ENCODE data around the gene TOMM70. TPM values are rescaled to one million over a fixed set of nuclear protein-coding genes. Genes with fewer than 3 reads are reported as not detected.
"Not testable (repeated sequence)": the region's sequence is repeated elsewhere in the genome, so short reads cannot be mapped to it uniquely, and the experiment has no call there.

TOMM70 gene
- polyA plus RNA-seq (2013, experiment 1 of 2; ENCODE audit: insufficient read length): 39.1 TPM
- 39.8 TPM for polyA plus RNA-seq (2013, experiment 2 of 2; ENCODE audit: insufficient read length)

DNA sequence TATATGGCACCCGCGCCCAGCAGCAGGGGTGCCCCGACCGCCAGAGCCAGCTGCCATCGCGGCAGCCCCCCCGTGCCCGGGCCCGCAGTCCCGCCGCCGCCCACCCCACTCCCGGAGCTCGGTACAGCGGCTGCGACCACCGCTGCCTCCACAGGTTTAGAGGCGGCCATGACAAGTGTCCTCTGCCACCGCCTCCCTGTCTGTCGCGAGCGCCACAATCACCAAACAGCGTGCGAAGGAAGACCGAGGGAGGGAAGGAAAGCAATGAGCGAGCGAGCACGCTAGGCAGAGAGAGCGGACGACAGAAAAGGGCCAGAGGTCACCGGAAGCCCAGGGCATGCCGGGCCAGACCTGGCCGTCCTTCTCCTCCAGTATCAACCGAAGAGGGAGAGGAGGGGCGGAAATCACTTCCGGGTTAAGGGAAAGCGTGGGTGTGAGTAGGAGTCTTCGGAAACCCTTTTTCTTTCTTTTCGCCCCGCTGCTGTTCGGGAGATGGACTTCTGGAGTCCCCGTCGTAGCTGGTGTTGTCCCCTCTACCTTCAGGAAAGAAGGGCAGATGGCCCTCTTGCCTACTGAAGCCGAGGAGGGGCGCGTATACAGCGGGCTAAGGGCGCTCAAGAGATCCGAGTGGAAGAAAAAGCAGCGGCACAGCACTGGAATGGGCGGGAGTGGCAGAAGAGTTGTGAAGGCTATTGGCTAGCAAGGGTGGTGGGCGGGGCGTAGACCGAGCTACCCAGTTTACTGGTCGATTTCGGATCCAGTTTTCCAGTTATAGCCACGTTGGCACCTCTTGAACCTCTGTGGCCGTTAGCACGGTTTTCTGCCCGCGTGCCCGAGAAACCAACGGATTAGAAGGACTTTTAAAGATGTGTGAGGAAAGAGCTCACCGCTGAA, at the start of gene TOMM70, which contains the start of gene LNP1:
TSS of gene TOMM70 (minus strand) at position 310 of the 894 bp plus-strand sequence. CDS start at position 170, 140 bp downstream.
TSS of gene LNP1 (plus strand) at position 760 of the 894 bp plus-strand sequence. CDS start 28,191 bp downstream, outside the sequence.
- DNase-seq: peak; percentile 97

DNA sequence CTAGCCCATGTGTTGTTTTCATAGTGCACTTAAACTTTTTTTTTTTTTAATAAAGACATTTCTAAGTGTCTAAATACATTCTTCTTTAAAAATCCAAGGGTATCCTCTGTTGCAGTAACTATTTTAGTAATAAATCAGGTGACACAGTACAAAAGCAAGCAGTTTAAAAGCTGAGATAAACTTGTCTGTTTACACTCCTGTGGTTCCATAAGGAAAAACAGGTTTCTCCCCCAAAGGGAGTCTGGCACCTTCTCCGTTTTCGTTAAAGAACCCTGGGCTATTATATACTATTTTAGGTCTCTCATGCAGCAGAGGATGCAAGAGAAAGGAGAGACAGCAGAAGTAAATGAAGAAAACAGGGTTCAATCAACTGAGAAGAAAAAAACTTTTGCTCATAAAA, 48.3 kb upstream of the TOMM70 start:
- no peak for DNase-seq

DNA sequence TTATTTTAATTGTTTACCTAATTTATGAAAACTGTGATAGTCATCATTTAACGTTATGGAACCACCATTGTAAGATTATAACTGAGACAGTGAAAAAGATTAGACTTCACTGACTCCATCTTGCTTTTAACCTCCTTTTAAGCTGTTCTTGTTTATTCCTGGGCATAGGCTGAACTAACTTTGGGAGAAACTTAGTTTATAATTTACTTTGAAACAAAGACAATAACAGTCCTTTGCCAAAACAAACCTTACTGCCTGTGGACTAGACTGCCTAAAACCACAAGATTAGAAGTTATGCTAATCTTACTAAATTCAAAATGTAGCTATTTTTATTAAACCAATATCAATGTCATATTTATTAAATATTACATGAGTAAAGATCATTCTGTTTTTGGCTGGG, 47.2 kb upstream of the TOMM70 start:
- DNase-seq: no peak

DNA sequence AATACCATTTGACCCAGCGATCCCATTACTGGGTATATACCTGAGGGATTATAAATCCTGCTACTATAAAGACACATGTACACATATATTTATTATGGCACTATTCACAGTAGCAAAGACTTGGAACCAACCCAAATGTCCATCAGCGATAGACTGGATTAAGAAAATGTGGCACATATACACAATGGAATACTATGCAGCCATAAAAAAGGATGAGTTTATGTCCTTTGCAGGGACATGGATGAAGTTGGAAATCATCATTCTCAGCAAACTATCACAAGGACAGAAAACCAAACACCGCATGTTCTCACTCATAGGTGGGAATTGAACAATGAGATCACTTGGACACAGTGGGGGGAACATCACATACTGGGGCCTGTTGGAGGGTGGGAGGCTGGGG, 46.2 kb upstream of the TOMM70 start:
- not testable (repeated sequence) for DNase-seq

DNA sequence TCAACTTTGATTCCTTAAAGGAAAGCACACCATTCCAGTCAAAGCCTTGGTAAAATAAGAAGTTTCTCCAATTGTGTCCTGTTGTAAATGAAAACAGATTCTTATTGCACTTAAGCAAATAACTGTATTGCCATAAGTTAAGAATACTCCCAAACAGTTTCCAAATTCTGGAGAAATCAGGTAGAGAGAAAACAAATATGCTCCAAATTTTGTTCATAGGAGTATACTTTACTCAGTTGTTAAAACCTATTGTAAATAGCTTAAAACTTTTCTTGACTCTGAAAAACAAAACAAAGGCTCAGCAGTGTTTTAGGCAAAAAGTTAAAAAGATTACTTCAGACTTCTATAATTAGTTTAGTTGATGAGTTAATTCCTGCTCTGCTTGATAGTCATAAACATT, 42.8 kb upstream of the TOMM70 start:
- DNase-seq: no peak

DNA sequence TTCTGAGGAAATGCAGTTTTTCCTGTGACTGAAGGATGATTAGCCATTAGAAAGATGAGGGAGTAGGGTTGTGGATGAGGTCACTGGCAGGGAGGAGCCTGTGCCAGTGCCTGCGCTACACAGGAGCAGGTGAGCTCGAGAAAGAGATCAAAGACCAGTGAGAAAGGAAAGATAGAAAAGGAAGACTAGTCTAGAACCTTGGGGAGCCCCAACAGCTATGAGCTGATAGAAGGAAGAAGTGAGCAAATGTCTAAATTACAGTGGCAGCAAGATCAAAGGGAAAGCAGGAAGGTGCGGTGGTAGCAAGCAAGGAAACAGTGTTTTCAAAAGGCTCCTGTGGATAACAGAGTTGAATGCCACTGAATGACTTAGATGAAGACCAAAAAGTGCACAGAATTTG, 40.0 kb upstream of the TOMM70 start:
- no peak for DNase-seq

DNA sequence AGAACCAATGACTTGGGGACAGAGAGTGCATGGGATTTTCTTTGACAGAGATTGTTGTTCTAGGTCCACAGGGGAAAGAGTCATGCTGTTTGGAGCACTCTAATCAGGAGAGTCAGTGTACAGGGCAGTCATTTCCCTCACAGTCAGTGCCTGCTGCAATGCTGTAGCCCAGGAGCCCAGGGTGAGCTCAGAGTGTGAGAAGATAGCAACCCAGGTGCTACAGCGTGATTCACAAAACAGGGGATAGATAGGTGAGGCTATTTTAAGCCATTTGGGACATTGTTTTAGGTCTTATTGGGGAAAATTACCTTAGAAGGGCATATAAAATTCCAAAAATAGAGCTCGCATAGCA, 37.7 kb upstream of the TOMM70 start:
- no peak for DNase-seq

DNA sequence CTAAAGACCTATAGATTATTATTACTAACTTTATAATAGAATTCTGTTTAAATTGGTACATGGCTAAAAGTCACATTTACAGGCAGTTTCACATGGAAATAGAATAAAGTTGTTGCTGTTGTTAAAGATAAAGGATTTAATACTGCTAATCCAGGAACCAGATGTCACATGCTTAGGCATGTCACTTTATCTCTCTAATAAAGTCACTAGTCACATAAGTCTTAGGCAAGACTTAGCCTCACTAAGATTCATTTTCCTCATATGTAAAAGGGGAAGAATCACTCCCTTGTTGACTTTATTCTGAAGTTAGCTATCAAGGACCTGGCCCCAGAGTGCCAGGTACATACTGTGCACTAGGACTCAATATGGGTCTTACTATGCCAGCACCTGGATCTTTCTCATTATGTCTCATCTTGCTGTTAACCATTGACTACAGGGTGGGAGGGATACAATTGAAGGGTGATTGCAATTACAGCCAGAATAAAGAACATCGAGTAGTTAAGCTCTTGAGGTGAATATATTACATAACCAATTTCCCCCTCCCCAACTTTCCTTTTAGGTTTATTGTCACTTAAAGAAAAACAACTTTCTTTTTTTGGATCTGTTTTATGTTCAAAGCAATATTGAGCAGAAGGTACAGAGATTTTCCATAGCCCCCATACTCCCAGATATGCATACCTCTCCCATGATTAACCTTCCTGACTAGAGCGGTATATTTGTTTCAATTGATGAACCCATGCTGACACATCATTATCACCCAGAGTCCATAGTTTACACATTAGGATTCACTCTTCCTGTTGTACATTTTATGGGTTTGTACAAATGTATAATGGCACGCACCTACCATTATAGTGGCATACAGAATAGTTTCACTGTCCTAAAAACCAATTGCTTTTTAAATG, 37.1 kb upstream of the TOMM70 start:
- no peak for DNase-seq

DNA sequence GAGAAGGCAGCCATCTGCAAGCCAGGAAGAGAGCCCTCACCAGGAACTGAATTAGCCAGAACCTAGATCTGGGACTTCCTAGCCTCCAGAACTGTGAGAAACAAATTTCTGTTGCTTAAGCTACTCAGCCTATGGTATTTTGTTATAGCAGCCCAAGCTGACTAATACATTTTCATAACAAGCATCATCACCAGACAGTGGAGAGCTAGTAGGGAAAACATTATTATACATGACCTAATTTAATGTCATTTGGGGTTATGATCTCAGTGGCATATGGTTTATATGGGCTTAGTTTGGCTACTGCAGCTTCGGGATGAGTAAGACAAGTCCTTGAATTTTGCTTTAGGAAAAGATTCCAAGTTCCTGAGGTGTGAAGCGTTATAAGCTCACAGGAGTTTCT, 36.1 kb upstream of the TOMM70 start:
- no peak for DNase-seq

DNA sequence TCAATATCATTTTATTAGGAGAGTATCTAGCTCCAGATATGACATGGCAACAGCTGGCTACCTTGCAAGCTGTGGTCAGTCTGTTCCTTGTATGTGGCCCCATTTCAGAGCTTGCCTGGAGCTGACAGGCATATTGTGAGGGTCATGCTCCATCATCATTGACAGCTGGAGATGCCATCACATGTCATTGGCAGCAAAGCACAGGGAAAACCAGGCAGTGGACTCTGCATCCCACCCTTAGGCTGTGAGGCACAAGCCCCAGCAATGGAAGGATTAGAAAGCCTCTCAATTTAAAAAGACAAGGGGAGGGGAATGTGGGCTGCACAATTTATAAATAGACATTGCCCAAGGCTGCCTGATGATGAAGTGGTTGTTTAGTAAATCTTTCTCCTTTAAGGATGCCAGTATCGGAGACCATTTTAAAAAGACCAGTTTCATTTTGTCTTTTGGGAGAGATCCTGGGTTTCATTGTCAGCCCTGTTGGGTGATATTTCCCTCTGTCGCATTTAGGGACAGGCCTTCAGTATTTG, 28.4 kb upstream of the TOMM70 start:
- no peak for DNase-seq

DNA sequence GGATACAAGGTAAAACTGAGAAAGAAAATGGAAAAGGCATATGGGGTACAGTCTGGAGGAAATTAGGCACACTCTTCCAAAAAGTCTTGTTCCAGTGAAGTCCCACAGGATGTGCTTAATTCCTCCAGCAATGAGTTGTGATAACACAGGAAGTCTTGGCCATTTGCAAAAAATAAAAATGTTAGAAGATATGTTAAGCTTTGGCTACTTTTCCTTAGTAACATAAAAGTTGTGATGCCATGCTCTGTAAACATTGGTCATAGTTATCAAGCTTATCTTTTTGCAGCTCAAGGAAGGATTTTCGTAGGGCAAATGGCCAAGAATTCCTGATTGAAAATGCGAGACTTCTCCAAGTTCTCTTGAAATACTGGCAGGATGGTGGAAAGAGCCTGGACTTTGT, 26.8 kb upstream of the TOMM70 start:
- DNase-seq: no peak

DNA sequence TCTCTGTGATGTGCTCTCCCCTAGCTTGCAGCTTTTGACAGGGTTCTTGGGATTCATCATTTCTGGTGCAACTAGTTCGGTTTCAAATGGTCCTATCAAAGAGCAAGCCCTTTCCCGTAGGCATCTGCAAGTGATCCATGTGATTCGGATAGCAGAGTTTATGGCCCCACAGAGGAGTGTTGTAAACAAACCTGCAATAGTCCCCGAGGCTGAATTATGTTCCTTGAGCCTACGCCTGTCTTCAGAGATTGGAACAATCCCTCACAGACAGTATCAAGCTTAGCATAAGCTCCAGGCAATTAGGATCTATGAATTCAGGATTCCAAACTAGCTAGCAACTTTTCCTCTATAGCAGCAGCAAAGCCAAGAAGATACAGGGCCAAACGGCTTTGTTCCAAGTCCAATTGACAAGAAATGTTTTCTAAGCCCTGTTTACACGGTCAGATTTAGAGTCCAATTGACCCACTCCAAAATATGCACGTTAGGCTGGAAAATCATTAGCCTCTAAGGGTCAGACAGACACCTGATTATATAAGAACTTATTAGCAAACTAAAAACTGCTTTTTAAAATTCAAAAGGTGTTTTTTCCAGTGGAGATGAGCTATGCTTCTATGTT, 25.3 kb upstream of the TOMM70 start:
- no peak for DNase-seq

DNA sequence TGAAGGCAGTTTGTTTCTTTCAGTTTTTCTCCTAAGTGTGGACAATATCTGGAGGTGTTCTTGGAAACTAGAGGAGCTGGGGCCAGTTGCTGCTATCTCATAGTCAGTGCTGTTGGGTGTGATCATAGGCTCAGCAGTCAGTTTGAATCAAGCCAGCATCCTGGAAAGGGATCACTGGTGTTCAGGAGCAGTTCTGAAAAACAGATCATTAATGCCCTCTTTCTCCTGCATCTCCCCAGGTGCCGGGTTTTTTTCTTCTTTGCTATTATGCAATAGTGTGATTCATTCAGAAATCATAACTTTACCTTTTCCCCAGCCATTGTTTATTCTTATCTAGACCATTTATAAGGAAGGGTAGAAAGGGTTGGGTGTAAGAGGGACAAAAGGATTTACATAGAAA, 24.4 kb upstream of the TOMM70 start:
- DNase-seq: no peak

DNA sequence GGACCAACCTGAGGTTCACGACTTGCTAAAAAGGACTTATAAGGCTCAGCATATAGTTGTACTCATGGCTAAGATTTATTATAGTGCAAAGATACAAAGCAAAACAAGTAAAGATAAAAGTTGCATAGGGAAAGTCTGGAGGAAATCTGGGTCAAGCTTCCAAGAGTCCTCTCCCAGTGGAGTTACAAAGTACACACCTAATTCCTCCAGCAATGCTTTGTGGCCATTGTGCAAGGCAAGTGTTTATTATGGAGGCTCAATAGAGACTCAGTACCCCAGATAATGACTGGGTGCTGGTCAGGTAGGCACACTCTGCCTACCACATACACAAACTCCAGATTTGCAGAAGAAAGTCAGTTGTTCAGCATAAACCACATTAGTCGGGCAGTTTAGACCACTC, 23.4 kb upstream of the TOMM70 start:
- no peak for DNase-seq

DNA sequence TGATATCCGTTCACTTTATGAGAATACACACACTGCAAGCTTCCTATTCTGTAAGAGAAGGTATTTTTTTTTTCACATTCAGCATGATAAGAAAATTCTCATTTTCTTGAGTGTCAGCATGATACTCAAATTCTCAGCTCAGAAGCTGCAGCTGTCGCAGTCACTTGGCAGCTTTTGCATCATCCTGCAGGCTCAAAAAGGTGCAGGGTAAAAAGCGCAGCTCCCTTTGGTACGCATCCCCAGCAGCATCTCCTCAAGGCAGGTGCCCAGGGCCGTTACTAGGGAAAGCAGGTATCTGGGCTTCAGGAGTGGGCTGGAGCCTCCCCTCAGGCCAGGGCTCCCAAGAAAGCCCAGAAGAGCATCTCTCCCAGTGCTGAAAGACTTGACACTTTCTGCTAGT, 22.7 kb upstream of the TOMM70 start:
- no peak for DNase-seq

DNA sequence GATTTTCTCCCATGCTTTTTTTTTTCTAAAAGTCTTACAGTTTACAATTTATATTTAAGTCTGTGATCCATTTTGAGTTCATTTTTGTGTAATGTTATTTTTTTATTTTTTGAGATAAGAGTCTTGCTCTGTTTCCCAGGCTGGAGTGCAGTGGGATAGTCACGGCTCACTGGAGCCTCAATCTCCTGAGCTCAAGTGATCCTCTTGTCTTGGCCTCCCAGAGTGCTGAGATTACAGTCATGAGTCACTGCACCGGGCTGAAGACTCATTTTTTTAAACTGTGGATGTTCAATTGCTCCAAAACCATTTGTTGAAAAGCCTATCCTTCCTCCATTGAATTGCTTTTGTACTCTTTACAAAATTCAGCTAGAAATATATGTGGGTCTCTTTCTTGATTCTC, 20.0 kb upstream of the TOMM70 start:
- DNase-seq: no peak

DNA sequence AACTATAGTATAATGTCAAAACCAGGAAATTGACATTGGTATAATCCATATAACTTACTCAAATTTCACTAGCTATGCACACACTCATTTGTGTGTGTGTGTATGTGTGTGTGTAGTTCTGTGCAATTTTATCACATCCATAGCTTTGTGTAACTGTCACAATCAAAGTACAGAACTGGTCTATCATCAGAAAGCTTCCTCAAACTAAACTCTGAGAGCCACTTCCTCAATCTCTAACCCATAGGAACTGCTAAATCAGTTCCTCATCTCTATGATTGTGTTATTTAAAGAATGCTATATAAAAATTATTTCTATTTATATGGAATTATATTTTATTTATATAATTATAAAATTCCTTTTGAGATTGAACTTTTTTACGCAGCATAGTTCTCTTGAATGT, 18.5 kb upstream of the TOMM70 start:
- no peak for DNase-seq

DNA sequence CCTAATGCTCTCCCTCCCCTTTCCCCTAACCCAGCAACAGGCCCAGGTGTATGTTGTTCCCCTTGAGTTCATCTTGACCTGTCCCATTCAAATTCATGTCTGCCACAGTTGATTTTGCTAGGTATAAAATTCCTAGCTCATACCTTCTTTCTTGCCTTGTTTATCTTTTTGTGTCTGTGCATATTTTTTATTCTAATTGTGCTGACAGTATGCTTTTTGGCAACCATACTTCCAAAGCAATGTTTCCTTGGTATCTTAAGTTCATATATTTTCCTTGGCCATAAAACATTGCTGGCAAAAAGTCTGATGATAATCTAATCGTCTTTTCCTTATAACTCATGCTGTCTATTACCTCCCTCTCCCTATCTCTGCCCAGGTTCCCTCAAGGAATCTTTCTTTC, 16.0 kb upstream of the TOMM70 start:
- no peak for DNase-seq

DNA sequence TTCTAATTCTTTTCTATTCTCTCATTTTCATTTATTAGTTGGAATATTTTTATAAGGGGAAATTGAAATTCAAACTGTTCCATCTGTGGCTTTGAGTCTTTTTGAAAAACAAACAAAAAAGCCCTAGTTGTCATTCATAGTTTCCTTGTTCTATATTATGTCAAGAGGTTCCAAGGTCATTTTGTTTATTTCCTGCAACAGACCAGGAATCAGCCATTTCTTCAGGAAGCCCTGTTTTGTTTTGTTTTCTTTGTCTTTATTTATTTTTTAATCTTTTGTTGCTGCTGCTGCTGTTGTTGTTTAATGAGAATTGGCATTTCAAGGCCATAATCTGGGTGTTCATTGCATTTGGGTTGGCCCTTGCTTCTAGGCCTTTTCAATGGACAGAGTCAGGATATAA, 15.3 kb upstream of the TOMM70 start:
- DNase-seq: no peak

DNA sequence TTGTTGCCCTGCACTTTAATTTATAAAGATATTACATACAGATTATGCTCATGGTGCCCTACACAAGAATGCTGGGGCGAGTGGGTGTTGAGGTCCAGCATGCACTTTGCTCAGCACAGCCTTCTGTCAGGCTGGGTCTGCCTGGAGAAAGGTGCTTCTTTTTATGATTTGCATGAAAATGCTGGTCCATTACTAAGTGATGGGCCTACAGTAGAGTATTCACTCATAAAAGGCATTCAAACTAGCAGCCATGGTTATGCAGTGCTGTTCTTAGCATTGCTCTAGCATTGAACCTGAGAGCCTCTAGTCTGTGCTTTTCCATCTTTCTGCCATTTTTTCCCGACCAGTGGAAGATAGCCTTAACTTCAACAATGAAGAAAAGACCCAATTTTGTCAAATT, 12.7 kb upstream of the TOMM70 start:
- DNase-seq: no peak

DNA sequence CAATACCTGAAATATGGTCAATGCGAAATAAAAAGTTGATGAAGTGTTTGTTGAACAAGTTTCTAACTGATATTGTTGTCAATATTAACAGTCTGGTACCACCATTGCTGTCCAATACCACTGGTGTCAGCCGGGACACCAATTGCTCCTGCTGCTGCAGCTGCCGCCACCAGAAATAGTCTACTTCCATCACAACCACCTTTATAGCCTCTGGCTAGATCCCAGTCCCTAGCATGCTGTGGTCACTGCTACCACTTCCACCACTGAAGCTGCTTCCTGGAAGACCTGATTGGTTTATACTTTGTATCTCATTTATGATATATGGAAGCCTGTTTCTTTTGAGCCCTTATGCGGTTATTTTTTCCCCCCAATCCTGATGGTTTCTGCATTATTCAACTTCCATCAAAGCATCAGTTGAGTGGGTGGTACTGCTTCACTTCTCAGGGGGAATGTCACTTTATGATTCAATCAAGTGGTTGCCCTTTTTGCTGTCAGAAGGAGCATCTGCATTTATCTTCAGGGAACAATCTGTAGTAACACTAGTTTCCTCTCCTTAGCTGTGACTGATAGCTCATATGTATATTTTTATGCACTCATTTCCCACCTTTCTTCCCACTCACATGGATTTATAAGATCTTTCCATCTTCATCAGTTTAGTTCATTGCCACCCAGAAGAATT, 12.2 kb upstream of the TOMM70 start:
- DNase-seq: no peak
